Activated CD8-positive, alpha-beta memory T cell treated with anti-CD3 and anti-CD28 coated beads for 48 hours (primary cell): ENCODE measurements around the gene XPNPEP1.

Experiments
- DNase-seq, 3 experiments: peaks; one replicate each; pipeline ENCODE4 v3.0.0-alpha.2; 2020; ENCODE audit warnings: low read depth in 2 of 3, low spot score in 2 of 3

XPNPEP1 gene

GRCh38 chr10:109866995-109867635, 56.2 kb downstream of the XPNPEP1 start:
- DNase-seq, result no peak

DNA sequence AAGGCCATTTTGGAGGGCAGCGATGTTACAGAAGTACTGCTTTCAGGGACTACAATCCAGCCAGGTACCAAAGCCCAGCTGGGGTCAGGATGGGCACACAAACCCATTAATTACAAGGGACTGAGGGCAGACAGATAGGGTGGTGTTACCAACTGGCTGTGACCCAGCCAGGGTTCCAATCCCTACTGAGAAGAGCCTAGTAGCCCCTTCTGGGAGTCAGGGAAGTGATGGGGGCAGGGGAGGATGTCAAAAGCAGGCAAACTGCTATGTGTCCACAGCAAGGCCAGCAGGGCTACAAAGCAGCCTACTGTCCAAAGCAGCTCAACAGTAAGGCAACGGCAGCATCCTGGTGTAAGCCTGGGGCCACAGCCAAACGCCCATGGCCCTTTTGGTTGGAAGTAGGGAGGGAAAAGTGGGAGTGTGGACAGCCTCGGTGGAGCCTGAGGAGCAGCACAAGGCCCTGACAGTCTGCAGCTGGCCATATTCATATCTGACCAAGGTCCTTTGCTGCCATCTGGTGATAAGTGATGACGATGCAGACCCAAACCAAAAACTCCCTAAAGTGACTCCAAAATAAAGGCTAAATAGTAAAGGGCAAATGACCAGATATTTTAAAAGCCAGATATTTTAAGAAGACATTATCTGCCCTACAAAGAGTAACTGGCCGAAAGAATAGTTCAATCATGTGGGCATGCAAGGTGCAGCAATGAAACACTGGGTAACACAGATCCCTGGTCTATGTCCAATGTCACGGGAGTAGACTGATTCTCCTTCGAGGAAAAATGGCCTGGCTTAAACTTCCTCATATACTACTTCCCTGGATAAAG, 56.9 kb downstream of the XPNPEP1 start:
- no peak for DNase-seq

GRCh38 chr10:109863775-109864174, 59.5 kb downstream of the XPNPEP1 start:
- DNase-seq, result no peak

GRCh38 chr10:109862738-109863137, 60.6 kb downstream of the XPNPEP1 start:
- no peak for DNase-seq

- no peak for DNase-seq
Observed at GRCh38 chr10:109862041-109862440, 61.3 kb downstream of the XPNPEP1 start.

DNA sequence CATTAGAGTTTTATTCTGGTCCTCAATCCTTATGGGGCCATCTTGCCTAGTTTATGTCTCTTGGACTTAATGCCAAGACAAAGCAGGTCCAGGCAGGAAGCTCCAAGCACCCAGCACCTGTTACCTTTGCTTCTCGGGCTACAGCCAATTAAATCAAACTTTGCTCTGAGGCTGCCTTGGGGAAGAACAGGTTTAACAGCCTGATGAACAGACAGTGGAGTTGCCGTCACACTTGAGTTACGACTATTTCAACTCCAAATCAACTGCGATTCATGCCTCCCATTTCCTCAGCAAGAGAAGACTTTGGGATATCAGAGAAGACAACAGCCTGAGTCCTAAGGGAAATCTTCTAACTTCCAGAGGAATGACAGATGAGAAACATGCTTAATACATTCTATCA, 62.2 kb downstream of the XPNPEP1 start:
- DNase-seq, result no peak

- DNase-seq, result no peak
Observed at GRCh38 chr10:109859221-109859620, 64.1 kb downstream of the XPNPEP1 start.

DNA sequence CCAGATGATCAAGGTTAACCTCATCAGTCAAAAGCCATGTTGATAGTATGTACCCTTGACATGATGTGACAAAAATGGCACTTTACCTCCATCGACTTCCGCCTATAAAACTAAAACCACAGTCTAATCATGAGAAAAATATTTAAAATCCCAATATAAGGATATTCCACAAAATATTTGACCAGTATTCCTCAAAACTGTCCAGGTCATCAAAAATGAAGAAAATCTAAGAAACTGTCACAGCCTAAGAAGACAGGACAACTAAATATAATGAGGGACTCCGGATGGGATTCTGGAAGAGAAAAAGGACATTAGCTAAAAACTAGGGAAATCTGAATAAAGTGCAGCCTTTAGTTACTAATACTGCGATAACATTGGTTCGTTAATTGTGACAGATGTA, 67.6 kb downstream of the XPNPEP1 start:
- no peak for DNase-seq

DNA sequence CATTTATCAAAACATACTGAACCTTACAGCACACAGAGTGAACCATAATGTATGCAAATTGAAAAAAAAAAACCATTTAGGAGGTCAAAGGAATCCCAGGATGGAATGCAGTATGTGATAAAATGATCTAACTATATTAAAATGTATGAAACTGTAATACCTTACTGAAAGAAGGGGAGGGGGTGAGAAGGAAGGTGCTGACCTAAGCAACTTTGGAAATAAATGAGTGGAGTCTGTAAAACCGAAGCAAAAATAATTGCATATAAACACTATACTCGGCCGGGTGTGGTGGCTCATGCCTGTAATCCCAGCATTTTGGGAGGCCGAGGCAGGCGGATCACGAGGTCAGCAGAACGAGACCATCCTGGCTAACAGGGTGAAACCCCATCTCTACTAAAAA, 69.4 kb downstream of the XPNPEP1 start:
- DNase-seq, result no peak

DNA sequence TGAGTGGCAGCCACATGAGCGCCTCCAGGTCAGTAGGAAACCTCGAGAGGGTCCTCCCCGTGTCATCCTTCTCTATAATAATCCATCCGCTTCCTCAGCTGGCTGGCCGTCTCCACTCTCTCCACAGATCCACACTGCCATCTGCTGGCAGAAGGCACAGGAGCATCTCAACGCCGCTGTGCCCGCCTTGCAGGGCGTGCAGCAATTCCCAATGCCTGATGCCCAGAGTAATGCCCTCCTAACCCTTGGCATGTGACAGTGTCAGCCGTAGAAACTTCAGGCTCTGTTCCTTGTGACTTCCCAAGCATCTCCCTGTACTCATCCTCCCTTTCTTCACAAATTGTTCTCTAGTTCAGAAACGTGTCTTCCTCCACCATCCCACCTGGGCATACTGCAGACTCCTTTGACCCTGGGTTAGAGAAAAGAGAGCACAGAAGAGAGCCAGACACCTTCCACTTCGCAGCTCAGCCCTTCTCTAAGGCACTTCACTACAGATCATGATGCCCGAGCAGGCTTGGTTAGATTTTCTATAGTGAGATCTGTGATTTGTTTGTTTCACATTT, 70.8 kb downstream of the XPNPEP1 start:
- DNase-seq, result peak; percentile 11 to 65 (median 58)

- no peak for DNase-seq
Observed at GRCh38 chr10:109851616-109852474, 71.5 kb downstream of the XPNPEP1 start.

- DNase-seq, result no peak
Observed at GRCh38 chr10:109846832-109847231, 76.5 kb downstream of the XPNPEP1 start.

DNA sequence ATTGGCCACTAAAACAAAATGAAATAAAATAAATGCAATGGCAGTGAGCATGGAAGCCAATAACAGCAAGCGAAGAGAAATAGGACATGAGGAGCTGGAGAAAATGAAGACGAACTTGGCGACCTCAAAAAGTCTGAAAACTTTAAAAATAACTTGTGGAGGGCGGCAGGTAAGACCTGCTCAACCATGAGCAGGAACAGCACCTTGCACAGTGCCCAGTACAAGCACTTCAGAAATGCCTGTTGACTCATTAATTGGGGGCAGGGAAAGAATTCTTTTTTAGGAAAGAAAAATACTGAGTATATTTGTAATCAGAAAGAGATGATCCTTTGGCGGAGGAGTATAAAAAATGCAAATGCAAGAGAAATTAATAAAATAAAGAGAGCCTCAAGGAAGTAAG, 78.0 kb downstream of the XPNPEP1 start:
- no peak for DNase-seq

GRCh38 chr10:109838592-109839244, 84.6 kb downstream of the XPNPEP1 start:
- DNase-seq, result no peak

DNA sequence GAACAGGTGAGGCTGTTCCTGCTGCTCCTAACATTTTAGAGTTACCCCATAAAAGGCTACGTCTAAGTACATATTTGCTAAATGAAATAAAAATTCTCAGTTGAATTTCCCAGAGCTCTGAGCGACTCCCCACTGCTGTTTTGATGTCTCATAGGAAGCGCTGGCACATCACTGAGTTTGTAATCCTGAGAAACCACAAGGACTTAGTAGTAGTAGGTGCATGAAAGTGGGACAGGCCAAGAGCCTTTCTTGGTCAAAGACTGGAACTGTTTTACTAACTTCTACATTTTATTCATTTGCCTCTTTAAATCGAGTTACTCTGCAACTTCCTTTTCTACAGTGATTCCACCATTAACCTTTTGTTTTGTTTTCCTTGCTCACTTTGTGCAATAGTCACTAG, 85.9 kb downstream of the XPNPEP1 start:
- no peak for DNase-seq

DNA sequence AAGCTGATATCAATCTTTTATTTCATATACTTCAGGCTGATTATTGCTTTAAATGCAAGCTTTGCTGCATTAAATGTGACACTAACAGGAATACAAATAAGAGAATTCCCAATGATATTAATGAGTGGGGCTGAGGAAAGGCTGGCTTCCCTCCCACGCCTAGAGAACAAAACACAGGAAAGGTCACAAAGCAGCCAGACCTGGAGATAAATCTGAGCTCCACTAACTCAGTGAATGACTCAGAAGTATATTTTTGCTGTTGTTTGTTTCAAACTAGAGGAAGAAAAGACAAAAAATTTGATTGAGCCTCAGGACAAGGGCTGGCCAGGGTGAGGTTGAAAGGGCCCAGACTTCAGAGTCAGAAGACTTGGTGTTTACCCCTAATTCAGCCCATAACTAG, 88.1 kb downstream of the XPNPEP1 start:
- no peak for DNase-seq

GRCh38 chr10:109831846-109832245, 91.5 kb downstream of the XPNPEP1 start:
- no peak for DNase-seq

- no peak for DNase-seq
Observed at GRCh38 chr10:109824206-109824605, 99.1 kb downstream of the XPNPEP1 start.

- DNase-seq, result no peak
Observed at GRCh38 chr10:109823196-109823595, 100.1 kb downstream of the XPNPEP1 start.

- DNase-seq, result no peak
Observed at GRCh38 chr10:109821672-109822071, 101.6 kb downstream of the XPNPEP1 start.
